ENCODE measurements around the gene DNAH10.
"Not testable (repeated sequence)": the region's sequence is repeated elsewhere in the genome, so short reads cannot be mapped to it uniquely, and the experiment has no call there.

DNAH10 gene

DNA sequence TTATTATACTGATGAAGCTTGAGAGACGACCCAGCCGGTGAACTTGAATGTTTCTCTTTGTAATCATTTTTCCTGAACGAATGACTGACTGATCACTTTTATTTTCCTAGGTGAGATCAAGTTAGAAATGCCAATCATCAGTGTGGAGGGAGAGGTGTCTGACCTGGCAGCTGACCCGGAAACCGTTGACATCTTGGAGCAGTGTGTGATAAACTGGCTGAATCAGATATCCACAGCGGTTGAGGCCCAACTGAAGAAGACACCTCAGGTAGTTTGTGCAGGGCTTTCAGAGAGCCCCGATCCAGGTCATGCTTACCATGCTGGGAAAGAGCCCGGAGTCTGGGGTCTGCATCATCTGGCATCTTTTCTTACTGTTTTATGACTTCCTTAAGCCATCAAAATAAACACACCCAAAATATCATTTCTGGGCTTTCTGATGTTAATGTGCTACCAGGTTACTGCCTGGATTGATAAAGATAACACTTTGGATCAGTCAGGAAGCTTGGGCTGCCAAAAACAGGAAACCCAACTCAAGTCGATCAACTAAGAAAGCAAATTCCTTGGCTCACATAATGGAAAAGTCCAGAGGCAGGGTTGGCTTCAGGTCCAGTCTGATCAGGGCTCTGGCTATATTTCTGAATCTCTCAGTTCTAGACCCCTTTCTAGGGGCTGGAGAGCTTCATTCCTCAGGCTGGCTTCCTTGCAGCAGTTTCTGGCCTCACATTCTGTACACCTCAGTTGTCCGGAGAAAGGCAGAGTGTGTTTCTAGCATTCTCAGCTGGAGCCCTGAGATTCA, 21.1 kb downstream of the DNAH10 start:
- DNase-seq (ENCODE audit: low read depth), result no peak
- no peak for TF ChIP-seq CTCF (IDR thresholded peaks at IDR 0.05; ENCODE audit: insufficient read depth, low read depth, low read length, missing control alignments)
- no peak overlapping the region for H3K4me3 ChIP-seq (ENCODE audit: low read length)

GRCh38 chr12:123787466-123787865, 25.4 kb downstream of the DNAH10 start:
- no peak for TF ChIP-seq CTCF (IDR thresholded peaks at IDR 0.05; ENCODE audit: insufficient read depth, low read depth, low read length, missing control alignments)
- H3K4me3 ChIP-seq (ENCODE audit: low read length), result no peak overlapping the region
- DNase-seq (ENCODE audit: low read depth), result no peak

DNA sequence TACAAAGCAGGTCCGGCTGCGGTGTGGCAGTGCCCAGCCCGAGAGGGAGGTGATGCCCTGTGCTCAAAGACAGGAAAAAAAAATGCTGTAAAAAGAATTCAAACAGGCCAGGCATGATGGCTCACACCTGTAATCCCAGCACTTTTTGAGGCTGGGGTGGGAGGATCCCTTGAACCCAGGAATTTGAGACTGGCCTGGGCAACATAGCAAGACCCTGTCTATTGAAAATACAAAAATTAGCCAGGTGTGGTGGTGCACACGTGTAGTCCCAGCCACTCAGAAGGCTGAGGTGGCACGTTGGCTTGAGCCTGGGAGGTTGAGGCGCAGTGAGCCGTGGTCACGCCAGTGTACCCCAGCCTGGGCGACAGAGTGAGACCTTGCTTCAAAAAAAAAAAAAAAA, 26.4 kb downstream of the DNAH10 start:
- no peak for DNase-seq (ENCODE audit: low read depth)
- TF ChIP-seq CTCF (IDR thresholded peaks at IDR 0.05; ENCODE audit: insufficient read depth, low read depth, low read length, missing control alignments), result no peak
- no peak overlapping the region for H3K4me3 ChIP-seq (ENCODE audit: low read length)

DNA sequence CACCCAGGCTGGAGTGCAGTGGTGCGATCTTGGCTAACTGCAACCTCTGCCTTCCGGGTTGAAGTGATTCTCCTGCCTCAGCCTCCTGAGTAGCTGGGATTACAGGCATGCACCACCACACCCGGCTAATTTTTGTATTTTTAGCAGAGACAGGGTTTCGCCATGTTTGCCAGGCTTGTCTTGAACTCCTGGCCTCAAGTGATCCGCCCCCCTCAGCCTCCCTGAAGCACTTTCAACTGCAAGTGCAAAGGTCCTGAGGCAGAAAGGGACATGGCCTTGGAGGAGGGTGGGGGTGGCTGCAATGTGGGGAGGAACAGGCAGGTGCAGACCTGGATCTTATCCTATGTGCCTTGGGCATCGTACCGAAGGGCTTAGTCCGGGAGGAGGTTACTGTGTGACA, 27.3 kb downstream of the DNAH10 start:
- DNase-seq (ENCODE audit: low read depth); H3K4me3 ChIP-seq (ENCODE audit: low read length): not testable (repeated sequence)

- no peak for DNase-seq (ENCODE audit: low read depth)
- TF ChIP-seq CTCF (IDR thresholded peaks at IDR 0.05; ENCODE audit: insufficient read depth, low read depth, low read length, missing control alignments), result no peak
- H3K4me3 ChIP-seq (ENCODE audit: low read length), result no peak overlapping the region
Measured at GRCh38 chr12:123790905-123791467, 28.9 kb downstream of the DNAH10 start.

DNA sequence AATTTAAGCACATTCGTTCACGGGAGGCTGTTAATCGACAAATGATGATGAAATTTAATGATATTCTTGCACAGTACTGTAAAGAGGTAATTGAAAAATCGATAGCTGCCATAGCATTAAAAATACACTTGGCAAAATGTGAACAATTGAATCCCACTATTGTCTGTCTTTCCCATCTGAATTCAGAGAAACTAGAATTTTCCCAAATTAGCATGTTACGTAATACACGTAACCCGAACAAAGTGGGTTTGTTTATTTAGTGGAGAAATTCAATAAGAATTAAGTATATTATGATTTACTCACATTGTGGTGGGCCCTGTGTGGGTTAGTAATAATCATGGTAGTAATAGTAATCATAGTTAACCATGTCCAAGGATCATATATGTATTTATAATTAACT, 31.9 kb downstream of the DNAH10 start:
- no peak for TF ChIP-seq CTCF (IDR thresholded peaks at IDR 0.05; ENCODE audit: insufficient read depth, low read depth, low read length, missing control alignments)
- no peak overlapping the region for H3K4me3 ChIP-seq (ENCODE audit: low read length)
- no peak for DNase-seq (ENCODE audit: low read depth)

DNA sequence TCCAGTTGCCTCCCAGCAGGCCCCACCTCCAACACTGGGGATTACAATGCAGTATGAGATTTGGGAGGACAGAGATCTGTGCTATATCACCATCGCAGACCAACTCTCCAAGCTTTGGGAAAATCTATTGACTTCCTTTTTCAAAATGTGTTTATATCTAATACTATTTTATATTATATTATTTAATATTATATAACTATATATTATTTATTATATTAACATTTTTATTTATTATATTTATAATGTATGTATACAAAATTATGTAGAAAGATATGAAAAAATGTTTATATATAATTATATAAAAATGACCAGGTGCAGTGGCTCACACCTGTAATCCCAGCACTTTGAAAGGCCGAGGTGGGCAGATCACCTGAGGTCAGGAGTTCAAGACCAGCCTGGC, 36.4 kb downstream of the DNAH10 start:
- no peak for DNase-seq (ENCODE audit: low read depth)
- no peak for TF ChIP-seq CTCF (IDR thresholded peaks at IDR 0.05; ENCODE audit: insufficient read depth, low read depth, low read length, missing control alignments)
- H3K4me3 ChIP-seq (ENCODE audit: low read length), result no peak overlapping the region
